Astrocyte (in vitro differentiated cells and primary cell): ENCODE data around the gene FXR2.

Experiments used
- CTCF ChIP-seq: IDR thresholded peaks from 2 replicates; pipeline ENCODE4 v1.5.1; 2011; ENCODE audit warnings: low read depth, mild to moderate bottlenecking, inconsistent platforms, low read length, moderate library complexity; ENCODE audit not compliant: insufficient read depth
- EZH2 ChIP-seq: IDR thresholded peaks from 2 replicates; pipeline ENCODE4 v1.6.1; 2012; ENCODE audit warnings: mild to moderate bottlenecking, low read length, inconsistent platforms; ENCODE audit not compliant: insufficient read depth

GRCh38 chr17:7562208-7562605 is 52.5 kb downstream of the FXR2 start:
- no peak for TF ChIP-seq CTCF
- TF ChIP-seq EZH2 = no peak
